Nephron progenitor cell (in vitro differentiated cells): ENCODE data around the gene ARIH1.
"Not testable (repeated sequence)": the region's sequence is repeated elsewhere in the genome, so short reads cannot be mapped to it uniquely, and the experiment has no call there.

Experiments
- DNase-seq: peaks from one replicate; pipeline ENCODE4 v3.0.0; 2021
- H3K27ac Mint-ChIP-seq: 2 replicates; pipeline ENCODE4 v1.8.0; 2021; ENCODE audit warnings: mild to moderate bottlenecking, moderate library complexity, mixed read lengths
- H3K27me3 Mint-ChIP-seq: 2 replicates; pipeline ENCODE4 v1.8.0; 2021; ENCODE audit warnings: mild to moderate bottlenecking, low read depth, mixed read lengths; ENCODE audit not compliant: poor library complexity
- H3K36me3 Mint-ChIP-seq: 2 replicates; pipeline ENCODE4 v1.8.0; 2021; ENCODE audit warnings: low read depth, mixed read lengths
- H3K4me1 Mint-ChIP-seq: 2 replicates; pipeline ENCODE4 v1.8.0; 2021; ENCODE audit warnings: mixed read lengths
- H3K4me3 Mint-ChIP-seq: 2 replicates; pipeline ENCODE4 v1.8.0; 2021; ENCODE audit warnings: mild to moderate bottlenecking, moderate library complexity, mixed read lengths
- H3K9me3 Mint-ChIP-seq: 2 replicates; pipeline ENCODE4 v1.8.0; 2021; ENCODE audit warnings: mild to moderate bottlenecking, moderate library complexity, mixed read lengths
- TF ChIP-seq, protein P1 (sequence below): fragments of 200-600 bp; sonication (generic); IDR thresholded peaks from 2 replicates; pipeline ENCODE4 v1.5.0; 2021; ENCODE audit warnings: antibody characterized with exemption

The ARIH1 gene, protein sequence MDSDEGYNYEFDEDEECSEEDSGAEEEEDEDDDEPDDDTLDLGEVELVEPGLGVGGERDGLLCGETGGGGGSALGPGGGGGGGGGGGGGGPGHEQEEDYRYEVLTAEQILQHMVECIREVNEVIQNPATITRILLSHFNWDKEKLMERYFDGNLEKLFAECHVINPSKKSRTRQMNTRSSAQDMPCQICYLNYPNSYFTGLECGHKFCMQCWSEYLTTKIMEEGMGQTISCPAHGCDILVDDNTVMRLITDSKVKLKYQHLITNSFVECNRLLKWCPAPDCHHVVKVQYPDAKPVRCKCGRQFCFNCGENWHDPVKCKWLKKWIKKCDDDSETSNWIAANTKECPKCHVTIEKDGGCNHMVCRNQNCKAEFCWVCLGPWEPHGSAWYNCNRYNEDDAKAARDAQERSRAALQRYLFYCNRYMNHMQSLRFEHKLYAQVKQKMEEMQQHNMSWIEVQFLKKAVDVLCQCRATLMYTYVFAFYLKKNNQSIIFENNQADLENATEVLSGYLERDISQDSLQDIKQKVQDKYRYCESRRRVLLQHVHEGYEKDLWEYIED

DNA sequence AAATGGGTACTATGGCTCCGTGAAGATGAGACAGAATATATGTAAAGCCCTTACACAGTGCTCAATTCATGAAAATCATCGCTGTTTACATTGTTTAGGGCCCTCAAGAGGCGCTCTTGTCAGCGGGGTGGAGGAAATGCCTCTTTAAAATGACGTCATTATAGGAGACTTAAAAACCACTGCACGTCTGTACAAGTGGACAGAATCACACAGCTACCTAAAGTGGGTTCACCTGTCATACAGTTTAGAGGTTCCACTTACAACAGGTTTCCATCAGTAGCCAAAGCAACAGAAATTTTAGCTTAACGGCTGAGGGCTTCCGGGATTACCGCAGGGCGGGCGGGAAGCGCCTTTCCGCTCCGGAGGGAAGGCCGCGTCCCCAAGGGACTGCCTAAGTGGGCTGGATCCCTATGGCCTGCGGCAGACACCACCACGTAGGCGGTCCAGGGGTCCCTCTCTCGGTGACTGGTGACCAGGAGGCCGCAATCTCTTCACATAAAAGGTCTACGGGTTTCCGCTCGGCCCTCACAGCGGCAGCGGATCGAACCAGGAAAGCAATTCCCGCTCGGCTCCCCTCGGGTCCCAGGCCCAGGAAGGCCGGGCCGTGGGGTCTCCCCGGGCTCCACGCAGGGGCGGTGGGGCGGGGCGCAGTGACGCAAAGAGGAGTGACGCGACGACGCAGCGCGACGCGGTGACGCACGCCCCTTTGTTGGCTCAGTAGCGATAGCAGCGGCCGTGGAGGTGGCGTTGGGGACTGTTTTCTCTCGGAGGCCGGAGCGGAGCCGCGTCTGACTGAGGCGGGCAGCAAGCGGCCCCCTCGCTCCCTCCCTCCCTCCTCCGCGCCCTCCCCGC is at the start of gene ARIH1:
Gene ARIH1 (plus strand): TSS at position 717 of the 852 bp plus-strand sequence. CDS start 310 bp downstream, outside the sequence.
- TF ChIP-seq, protein P1, sequence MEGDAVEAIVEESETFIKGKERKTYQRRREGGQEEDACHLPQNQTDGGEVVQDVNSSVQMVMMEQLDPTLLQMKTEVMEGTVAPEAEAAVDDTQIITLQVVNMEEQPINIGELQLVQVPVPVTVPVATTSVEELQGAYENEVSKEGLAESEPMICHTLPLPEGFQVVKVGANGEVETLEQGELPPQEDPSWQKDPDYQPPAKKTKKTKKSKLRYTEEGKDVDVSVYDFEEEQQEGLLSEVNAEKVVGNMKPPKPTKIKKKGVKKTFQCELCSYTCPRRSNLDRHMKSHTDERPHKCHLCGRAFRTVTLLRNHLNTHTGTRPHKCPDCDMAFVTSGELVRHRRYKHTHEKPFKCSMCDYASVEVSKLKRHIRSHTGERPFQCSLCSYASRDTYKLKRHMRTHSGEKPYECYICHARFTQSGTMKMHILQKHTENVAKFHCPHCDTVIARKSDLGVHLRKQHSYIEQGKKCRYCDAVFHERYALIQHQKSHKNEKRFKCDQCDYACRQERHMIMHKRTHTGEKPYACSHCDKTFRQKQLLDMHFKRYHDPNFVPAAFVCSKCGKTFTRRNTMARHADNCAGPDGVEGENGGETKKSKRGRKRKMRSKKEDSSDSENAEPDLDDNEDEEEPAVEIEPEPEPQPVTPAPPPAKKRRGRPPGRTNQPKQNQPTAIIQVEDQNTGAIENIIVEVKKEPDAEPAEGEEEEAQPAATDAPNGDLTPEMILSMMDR: no peak
- Mint-ChIP-seq H3K4me1 (peaks cover 41% of the 10 kb centered on the region), H3K27ac (peak within 1 kb of the TSS; percentile 100), H3K36me3 (peaks cover 46% of the 10 kb centered on the region), H3K27me3 (no peaks in the 10 kb centered on the region), H3K4me3 (peak within 1 kb of the TSS; percentile 98), H3K9me3 (peaks cover 4% of the 10 kb centered on the region)
- peak; percentile 98 for DNase-seq

DNA sequence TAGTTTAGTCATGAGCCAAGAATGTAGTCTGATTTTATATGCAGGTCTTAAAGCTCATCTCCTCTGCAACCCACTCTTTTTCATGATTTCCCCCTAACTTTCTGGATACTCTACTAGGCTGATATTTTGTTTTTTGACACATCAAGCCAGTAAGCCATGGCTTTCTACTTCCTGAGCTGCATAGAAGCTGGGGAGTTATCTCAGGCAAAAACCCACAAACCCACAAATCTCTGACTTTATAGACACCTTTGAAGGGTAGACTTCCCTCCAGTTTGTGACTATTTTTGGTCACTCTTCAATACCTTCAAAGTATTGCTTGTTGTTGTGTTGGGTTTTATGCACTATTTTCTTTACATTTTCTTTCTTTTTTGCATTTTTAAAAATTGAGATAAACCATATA is 47.4 kb upstream of the ARIH1 start:
- Mint-ChIP-seq H3K4me1 (no peaks in the 10 kb centered on the region), H3K9me3 (peaks cover 37% of the 10 kb centered on the region), H3K36me3 (no peaks in the 10 kb centered on the region), H3K4me3 (no peak overlapping the region), H3K27ac (no peak overlapping the region), H3K27me3 (peaks cover 37% of the 10 kb centered on the region)
- TF ChIP-seq, protein P1: no peak
- DNase-seq: no peak

DNA sequence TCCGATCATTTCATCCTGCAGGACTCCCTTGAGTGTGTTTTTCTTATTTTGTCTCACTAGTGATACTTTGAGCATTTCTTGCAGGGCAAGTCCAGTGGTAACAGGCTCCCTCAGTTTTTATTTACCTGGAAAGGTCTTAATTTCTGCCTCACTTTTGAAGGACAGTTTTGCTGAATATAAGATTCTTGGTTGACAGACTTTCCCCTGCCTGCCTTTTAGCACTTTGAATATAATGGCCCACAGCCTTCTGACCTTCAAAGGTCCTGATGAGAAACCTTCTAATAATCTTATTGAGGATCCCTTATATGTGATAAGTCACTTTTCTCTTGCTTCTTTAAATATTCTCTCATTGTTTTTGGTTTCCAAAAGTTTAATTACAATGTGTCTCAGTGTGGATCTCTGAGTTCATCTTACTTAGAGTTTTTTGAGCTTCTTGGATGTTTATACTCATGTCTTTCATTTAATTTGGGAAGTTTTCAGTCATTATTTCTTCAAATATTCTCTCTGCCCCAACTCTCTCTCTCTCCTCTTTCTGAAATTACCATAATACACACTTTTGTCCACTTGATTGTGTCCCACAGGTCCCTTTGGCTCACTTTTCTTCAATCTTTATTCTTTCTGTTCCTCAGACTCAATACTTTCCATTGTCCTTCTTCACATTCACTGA is 36.3 kb upstream of the ARIH1 start:
- peaks cover 45% of the 10 kb centered on the region for H3K27me3 Mint-ChIP-seq
- peaks cover 27% of the 10 kb centered on the region for H3K9me3 Mint-ChIP-seq
- TF ChIP-seq, protein P1: no peak
- H3K4me1 Mint-ChIP-seq: no peaks in the 10 kb centered on the region
- no peak overlapping the region for H3K27ac Mint-ChIP-seq
- no peak overlapping the region for H3K4me3 Mint-ChIP-seq
- no peaks in the 10 kb centered on the region for H3K36me3 Mint-ChIP-seq
- DNase-seq: no peak

DNA sequence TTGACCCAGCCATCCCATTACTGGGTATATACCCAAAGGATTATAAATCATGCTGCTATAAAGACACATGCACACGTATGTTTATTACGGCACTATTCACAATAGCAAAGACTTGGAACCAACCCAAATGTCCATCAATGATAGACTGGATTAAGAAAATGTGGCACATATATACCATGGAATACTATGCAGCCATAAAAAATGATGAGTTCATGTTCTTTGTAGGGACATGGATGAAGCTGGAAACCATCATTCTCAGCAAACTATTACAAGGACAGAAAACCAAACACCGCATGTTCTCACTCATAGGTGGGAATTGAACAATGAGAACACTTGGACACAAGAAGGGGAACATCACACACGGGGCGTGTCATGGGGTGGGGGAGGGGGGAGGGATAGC is 31.3 kb upstream of the ARIH1 start:
- H3K27ac Mint-ChIP-seq, DNase-seq, H3K36me3 Mint-ChIP-seq, H3K4me1 Mint-ChIP-seq, H3K4me3 Mint-ChIP-seq: not testable (repeated sequence)
- Mint-ChIP-seq H3K9me3 (peaks cover 14% of the 10 kb centered on the region), H3K27me3 (peaks cover 29% of the 10 kb centered on the region)

DNA sequence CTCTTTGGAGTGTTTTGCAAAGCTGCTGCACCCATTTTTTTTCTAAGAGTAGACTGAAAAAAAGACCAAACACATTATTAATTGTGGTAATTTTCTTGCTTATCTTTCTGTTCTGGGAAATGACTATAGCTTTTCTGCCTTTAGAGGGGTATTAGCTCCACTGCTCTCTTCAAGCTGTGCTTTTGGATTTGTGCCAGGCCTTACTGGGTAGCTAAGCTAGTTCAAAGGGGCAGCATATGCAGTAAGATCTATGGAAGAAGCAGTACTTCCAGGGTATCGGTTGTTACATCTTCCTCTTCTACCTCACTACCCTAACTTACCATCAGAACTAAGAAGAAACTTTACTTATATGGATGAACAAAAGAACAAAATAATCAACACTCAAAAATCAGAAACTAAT is 28.7 kb upstream of the ARIH1 start:
- DNase-seq: no peak
- no peak overlapping the region for H3K27ac Mint-ChIP-seq
- no peaks in the 10 kb centered on the region for H3K4me1 Mint-ChIP-seq
- H3K4me3 Mint-ChIP-seq: no peak overlapping the region
- H3K9me3 Mint-ChIP-seq: no peaks in the 10 kb centered on the region
- no peaks in the 10 kb centered on the region for H3K36me3 Mint-ChIP-seq
- H3K27me3 Mint-ChIP-seq: peaks cover 34% of the 10 kb centered on the region
- TF ChIP-seq, protein P1: no peak

DNA sequence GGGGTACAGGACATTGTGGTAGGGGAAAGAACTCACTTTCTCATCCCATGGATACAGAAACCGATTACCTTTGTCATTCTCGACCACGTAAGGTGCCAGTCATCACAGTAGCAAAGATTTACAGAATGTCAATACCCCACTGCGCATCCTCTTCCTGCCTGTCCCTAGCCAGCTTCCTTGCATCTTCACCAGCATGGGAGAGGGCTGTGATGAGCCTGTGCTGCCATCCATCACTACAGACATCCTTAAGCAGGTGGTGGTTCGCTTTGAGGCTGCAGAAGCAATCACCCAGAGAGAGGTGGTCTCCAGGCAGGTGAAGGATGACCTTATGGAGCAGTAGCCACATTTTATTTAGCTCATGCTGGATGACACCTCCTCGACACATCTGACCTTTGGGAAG is 23.3 kb upstream of the ARIH1 start:
- Mint-ChIP-seq H3K4me1 (no peaks in the 10 kb centered on the region), H3K27me3 (peaks cover 28% of the 10 kb centered on the region), H3K27ac (no peak overlapping the region), H3K4me3 (no peak overlapping the region), H3K9me3 (no peaks in the 10 kb centered on the region), H3K36me3 (no peaks in the 10 kb centered on the region)
- TF ChIP-seq, protein P1: no peak
- DNase-seq: no peak
